Aorta (tissue), 5 donors: Measurements from ENCODE around the gene FGF18. TPM values are rescaled to one million over a fixed set of nuclear protein-coding genes. Genes with fewer than 3 reads are reported as not detected.

Source experiments
- ATAC-seq: fragments of 200-7000 bp; cut with Tn5 transposase; one replicate; pipeline ENCODE4 v1.9.1; 2022; ENCODE audit warnings: moderate library complexity; ENCODE audit not compliant: low FRiP score
- DNase-seq, 2 donors: peaks; one replicate each; pipeline ENCODE4 v3.0.0-alpha.2; 2020
- H3K27ac ChIP-seq, 2 donors: one replicate each; pipeline ENCODE4 v1.5.1; 2013; ENCODE audit warnings: low read length in 2 of 2, mild to moderate bottlenecking in 2 of 2, moderate library complexity in 2 of 2, control low read depth in 1 of 2, inconsistent platforms in 1 of 2, low read depth in 1 of 2
- H3K27me3 ChIP-seq, 2 donors: one replicate each; pipeline ENCODE4 v1.6.1; 2013; ENCODE audit warnings: control low read depth in 1 of 2, low read length in 1 of 2, mild to moderate bottlenecking in 1 of 2, moderate library complexity in 1 of 2; ENCODE audit not compliant: insufficient read depth in 2 of 2, control insufficient read depth in 1 of 2
- H3K36me3 ChIP-seq, 2 donors: one replicate each; pipeline ENCODE4 v1.6.1; 2013; ENCODE audit warnings: control low read depth in 1 of 2, low read length in 1 of 2, mild to moderate bottlenecking in 1 of 2; ENCODE audit not compliant: insufficient read depth in 2 of 2, control insufficient read depth in 1 of 2
- H3K4me1 ChIP-seq, 2 donors: one replicate each; pipeline ENCODE4 v1.6.1; 2013; ENCODE audit warnings: low read length in 2 of 2, control low read depth in 1 of 2, mild to moderate bottlenecking in 1 of 2, moderate library complexity in 1 of 2; ENCODE audit not compliant: insufficient read depth in 2 of 2, control insufficient read depth in 1 of 2
- H3K4me3 ChIP-seq, 2 donors: one replicate each; pipeline ENCODE4 v1.5.1; 2013; ENCODE audit warnings: low read length in 2 of 2, control low read depth in 1 of 2, mild to moderate bottlenecking in 1 of 2
- H3K9me3 ChIP-seq: one replicate; pipeline ENCODE4 v1.6.1; 2013; ENCODE audit warnings: mild to moderate bottlenecking, low read length; ENCODE audit not compliant: control insufficient read depth
- WGBS, 2 donors: extraction: QIAGEN DNeasy Blood & Tissue Kit; methylation state at CpG; one replicate each; pipeline ENCODE4 v1.1.7; 2013; 5-methylcytosine and 5-hydroxymethylcytosine counted together
- intact Hi-C, 2 donors: fragments of 100-400 bp; cut with DNase I; formaldehyde crosslinking; loops; one replicate each; pipeline versions ENCODE4 v1.14.2 to v1.15.0; 2022
- polyA plus RNA-seq, 2 donors: library from polyadenylated mRNA; stranded (reverse); fragments of 200-250 nt; gene quantifications; one replicate each; pipeline ENCODE4 v1.2.3, GENCODE V29; 2013
- total RNA-seq, 2 donors: library from RNA; stranded (reverse); fragmentation: NEBNext Ultra II Directional; extraction: Animal tissue kit (Norgen Biotek cat#: 25700); gene quantifications; one replicate each; pipeline ENCODE4 v1.2.1, GENCODE V29; 2021
- donor health status: healthy with polysubstance abuse.
- donor health status: Bipolar disorder and iron deficiency.
- donor health status: DM: no; HTN: no; CAD: no.
- donor health status: DM: no; HTN: no; CAD: no.
- donor health status: DM: yes; HTN: yes; CAD: no.

Gene FGF18
- total and polyA plus RNA-seq, 4 donors: 2.1 to 15.2 (median 2.9) TPM; not detected in 1

- Histone ChIP-seq H3K4me1 (no peaks in the 10 kb centered on the region), H3K27ac (no peak overlapping the region)
- intact Hi-C loops: no loop called here
Measured at GRCh38 chr5:171441246-171441791, 21.9 kb downstream of the FGF18 start.

GRCh38 chr5:171442287-171443042 is 23.0 kb downstream of the FGF18 start:
- ATAC-seq: no peak

More at GRCh38 chr5:171441246-171441791, 21.9 kb downstream of the FGF18 start:
- Histone ChIP-seq H3K36me3 (no peaks in the 10 kb centered on the region), H3K9me3 (no peaks in the 10 kb centered on the region), H3K4me3 (no peak overlapping the region), H3K27me3 (no peaks in the 10 kb centered on the region)
- WGBS, 2 donors: 93 to 94% methylated on average over 14 of the region's 14 CpGs
- ATAC-seq: no peak
- DNase-seq: no peak

GRCh38 chr5:171444582-171444981 is 25.1 kb downstream of the FGF18 start:
- no peak for ATAC-seq
- 96 to 98% methylated on average over 12 of the region's 12 CpGs for WGBS, 2 donors
- H3K4me3 ChIP-seq: no peak overlapping the region
- H3K36me3 ChIP-seq: no peaks in the 10 kb centered on the region
- no peaks in the 10 kb centered on the region for H3K4me1 ChIP-seq
- H3K27me3 ChIP-seq: no peaks in the 10 kb centered on the region
- H3K9me3 ChIP-seq: no peaks in the 10 kb centered on the region
- H3K27ac ChIP-seq: no peak overlapping the region
- intact Hi-C loops: no loop called here
- DNase-seq: no peak

More at GRCh38 chr5:171442287-171443042, 23.0 kb downstream of the FGF18 start:
- Histone ChIP-seq H3K27me3 (no peaks in the 10 kb centered on the region), H3K27ac (no peak overlapping the region), H3K9me3 (no peaks in the 10 kb centered on the region), H3K4me1 (no peaks in the 10 kb centered on the region), H3K4me3 (no peak overlapping the region), H3K36me3 (no peaks in the 10 kb centered on the region)
- intact Hi-C loops: no loop called here
- DNase-seq: no peak
- 84 to 87% methylated on average over 13 of the region's 13 CpGs for WGBS, 2 donors

GRCh38 chr5:171445644-171446516 is 26.4 kb downstream of the FGF18 start:
- peak; percentile 69 to 84 for DNase-seq
- H3K27me3 ChIP-seq: no peaks in the 10 kb centered on the region
- WGBS, 2 donors: 41 to 49% methylated on average over 14 of the region's 14 CpGs
- H3K27ac ChIP-seq: no peak overlapping the region
- no peaks in the 10 kb centered on the region for H3K36me3 ChIP-seq
- no peak overlapping the region for H3K4me3 ChIP-seq
- no peaks in the 10 kb centered on the region for H3K9me3 ChIP-seq
- peak; percentile 58 for ATAC-seq
- H3K4me1 ChIP-seq: no peaks in the 10 kb centered on the region
- intact Hi-C loops: no loop called here

DNA sequence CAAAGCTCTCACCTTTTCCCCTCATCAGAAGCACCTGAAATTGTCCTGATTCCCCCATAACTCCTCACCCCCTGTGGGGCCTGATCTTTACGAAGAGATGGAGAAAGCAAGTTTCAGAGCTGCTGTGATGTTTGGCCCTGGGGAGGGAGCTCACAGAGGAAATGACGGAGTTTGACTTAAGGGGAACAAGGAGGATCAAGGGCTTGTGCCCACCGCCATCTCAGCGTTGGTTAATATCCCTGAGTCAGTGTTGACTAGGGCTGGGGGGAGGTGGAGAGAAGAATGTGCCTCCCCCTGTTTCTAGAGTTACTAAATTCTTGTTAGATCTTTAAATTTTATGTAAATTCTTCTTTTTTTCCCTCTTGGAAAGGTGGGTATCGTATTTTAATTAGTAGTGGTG is 27.8 kb downstream of the FGF18 start:
- H3K4me1 ChIP-seq: no peaks in the 10 kb centered on the region
- H3K9me3 ChIP-seq: no peaks in the 10 kb centered on the region
- DNase-seq: no peak
- ATAC-seq: no peak
- no peak overlapping the region for H3K27ac ChIP-seq
- no peaks in the 10 kb centered on the region for H3K36me3 ChIP-seq
- intact Hi-C loops: no loop called here
- WGBS, 2 donors: 94 to 97% methylated on average over 5 of the region's 5 CpGs
- H3K27me3 ChIP-seq: no peaks in the 10 kb centered on the region
- no peak overlapping the region for H3K4me3 ChIP-seq

GRCh38 chr5:171449426-171449825 is 30.0 kb downstream of the FGF18 start:
- H3K4me3 ChIP-seq: no peak overlapping the region
- ATAC-seq (no peak), DNase-seq (no peak)
- 93 to 94% methylated on average over 10 of the region's 10 CpGs for WGBS, 2 donors
- intact Hi-C loops: no loop called here
- H3K27me3 ChIP-seq: no peaks in the 10 kb centered on the region
- H3K9me3 ChIP-seq: no peaks in the 10 kb centered on the region
- H3K4me1 ChIP-seq: no peaks in the 10 kb centered on the region
- H3K27ac ChIP-seq: no peak overlapping the region
- H3K36me3 ChIP-seq: no peaks in the 10 kb centered on the region

GRCh38 chr5:171450423-171451331 is 31.2 kb downstream of the FGF18 start:
- DNase-seq: peak; percentile 87 to 95
- 6% methylated on average over 61 to 88 of the region's 88 CpGs for WGBS, 2 donors
- ATAC-seq: peak; percentile 83
- Histone ChIP-seq H3K27me3 (no peaks in the 10 kb centered on the region), H3K36me3 (no peaks in the 10 kb centered on the region), H3K4me1 (no peaks in the 10 kb centered on the region), H3K27ac (peak overlapping the region; percentile 6 to 27), H3K4me3 (peak overlapping the region; percentile 28 to 38), H3K9me3 (no peaks in the 10 kb centered on the region)
- intact Hi-C loops: loop anchor here in 1 of 2 donors (5.0 kb wide), 1 partner anchor 42 kb away; no protein-coding TSS in a partner anchor

GRCh38 chr5:171451421-171451820 is 32.0 kb downstream of the FGF18 start:
- ATAC-seq (no peak), DNase-seq (no peak)
- H3K27me3 ChIP-seq: no peaks in the 10 kb centered on the region
- no peak overlapping the region for H3K4me3 ChIP-seq
- intact Hi-C loops: loop anchor here in 1 of 2 donors (5.0 kb wide), 1 partner anchor 41 kb away; no protein-coding TSS in a partner anchor
- H3K27ac ChIP-seq: no peak overlapping the region
- no peaks in the 10 kb centered on the region for H3K4me1 ChIP-seq
- H3K9me3 ChIP-seq: no peaks in the 10 kb centered on the region
- WGBS, 2 donors: 88 to 92% methylated on average over 17 of the region's 17 CpGs
- no peaks in the 10 kb centered on the region for H3K36me3 ChIP-seq
